GM21515 (cell line): Measurements from ENCODE around the gene ZNF329.
A peak's percentile ranks its signal among the peaks of the same experiment; 100 is the strongest.

Source experiments
- ATAC-seq: cut with Tn5 transposase; IDR thresholded peaks from one replicate; pipeline ENCODE4 v1.9.1; 2021; ENCODE audit not compliant: unreplicated experiment

ZNF329 gene

GRCh38 chr19:58118979-58119733, 31.4 kb downstream of the ZNF329 start:
- no peak for ATAC-seq

GRCh38 chr19:58117841-58118575, 32.6 kb downstream of the ZNF329 start:
- ATAC-seq, result no peak

GRCh38 chr19:58108546-58108817, 42.1 kb downstream of the ZNF329 start:
- no peak for ATAC-seq

DNA sequence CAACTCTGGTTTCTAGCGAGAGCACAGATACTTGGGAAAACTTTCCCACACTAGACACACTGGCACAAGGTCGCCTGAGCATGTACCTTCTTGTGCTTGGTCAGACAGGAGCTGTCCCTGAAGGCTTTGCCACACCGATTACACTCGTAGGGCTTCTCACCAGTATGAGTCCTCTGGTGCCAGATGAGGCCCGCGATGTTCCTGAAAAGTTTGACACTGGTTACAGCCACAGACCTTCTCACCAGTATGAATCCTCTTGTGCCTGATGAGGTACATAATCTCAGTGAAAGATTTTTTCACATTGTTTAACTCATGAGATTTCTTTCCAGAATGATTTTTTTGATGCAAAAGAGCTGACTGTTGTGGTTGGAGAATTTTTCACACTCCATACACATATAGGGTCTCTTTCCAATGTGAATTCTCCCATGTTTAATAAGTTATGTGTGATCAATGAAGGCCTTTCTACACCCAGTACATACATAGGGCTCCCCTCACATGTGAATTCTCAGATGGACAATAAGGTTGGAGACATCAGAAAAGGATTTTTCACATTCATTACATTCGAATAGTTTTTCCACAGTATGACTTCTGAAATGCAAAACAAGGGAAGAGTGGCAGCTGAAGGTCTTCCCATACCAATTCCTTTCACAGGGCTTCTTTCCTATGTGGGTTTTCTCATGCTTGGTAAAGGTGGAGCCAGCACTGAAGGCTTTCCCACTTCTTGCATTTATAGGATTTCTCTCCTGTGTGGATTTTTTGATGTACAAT, 42.6 kb downstream of the ZNF329 start:
- ATAC-seq, result no peak

GRCh38 chr19:58098682-58098998, 51.9 kb downstream of the ZNF329 start:
- no peak for ATAC-seq

GRCh38 chr19:58097781-58098681, 52.6 kb downstream of the ZNF329 start, which contains the start of gene ZSCAN18:
Gene ZSCAN18 (minus strand): TSS chr19:58098231. CDS start chr19:58090267, 7,964 bp downstream.
- peak; percentile 77 for ATAC-seq

DNA sequence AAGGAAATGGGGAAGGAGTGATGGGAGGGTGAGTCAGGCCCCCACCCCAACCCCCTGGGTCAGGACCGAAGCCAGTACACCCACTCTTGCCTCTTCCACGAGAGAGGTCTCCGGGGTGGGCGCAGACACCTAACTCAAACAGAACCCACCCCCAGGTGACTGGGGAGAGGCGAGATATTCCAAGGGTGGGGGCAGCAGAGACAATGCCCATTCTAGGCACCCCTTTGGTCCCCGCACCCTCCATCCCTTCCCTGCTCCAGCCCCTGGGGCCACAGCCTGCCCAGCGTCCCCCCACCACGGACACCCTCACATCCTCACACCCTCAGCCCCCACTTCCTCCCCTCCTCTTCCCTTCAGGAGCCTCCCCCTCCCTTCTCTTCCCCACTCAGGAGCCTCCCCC, 53.2 kb downstream of the ZNF329 start:
- no peak for ATAC-seq

- ATAC-seq, result no peak
These were observed 53.7 kb downstream of the ZNF329 start for GRCh38 chr19:58096884-58097283.

DNA sequence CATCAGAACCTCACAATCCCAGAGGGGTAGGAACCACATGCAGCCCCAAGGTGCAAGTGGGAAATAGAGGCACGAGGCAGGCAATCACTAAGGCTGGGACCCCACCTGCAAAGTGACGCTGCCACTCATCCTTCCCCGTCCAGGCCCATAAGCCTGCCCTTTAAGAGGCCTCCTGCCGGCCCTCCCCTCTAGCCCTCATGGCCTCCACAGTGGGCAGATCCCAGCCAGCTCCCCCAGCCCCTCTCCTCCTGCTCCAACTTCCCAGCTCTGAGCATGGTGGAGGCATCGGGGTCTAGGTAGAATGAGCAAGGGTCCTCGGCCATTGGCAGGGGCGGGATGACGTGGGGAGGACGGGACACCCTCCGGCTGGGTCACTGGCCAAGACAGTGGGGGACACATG, 55.3 kb downstream of the ZNF329 start:
- ATAC-seq, result no peak

DNA sequence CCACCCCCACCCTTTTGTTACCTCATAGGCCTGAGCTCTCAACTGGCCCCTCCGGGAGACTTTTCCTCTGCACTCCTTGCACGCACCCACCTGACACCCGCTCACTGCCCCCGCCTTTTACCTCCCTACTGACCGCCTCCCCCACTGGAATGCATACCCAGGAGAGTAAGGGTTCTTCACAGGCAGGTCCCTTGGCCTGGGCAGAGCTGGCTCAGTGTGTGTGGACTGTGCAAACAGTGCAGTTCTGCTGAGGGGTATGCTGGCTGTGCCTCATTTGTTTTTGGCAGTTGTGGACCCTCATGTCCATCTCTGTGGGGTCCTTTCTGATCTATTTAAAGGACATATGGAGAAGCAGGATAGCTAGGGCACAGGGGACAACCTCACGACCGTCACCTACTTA, 57.5 kb downstream of the ZNF329 start:
- no peak for ATAC-seq

DNA sequence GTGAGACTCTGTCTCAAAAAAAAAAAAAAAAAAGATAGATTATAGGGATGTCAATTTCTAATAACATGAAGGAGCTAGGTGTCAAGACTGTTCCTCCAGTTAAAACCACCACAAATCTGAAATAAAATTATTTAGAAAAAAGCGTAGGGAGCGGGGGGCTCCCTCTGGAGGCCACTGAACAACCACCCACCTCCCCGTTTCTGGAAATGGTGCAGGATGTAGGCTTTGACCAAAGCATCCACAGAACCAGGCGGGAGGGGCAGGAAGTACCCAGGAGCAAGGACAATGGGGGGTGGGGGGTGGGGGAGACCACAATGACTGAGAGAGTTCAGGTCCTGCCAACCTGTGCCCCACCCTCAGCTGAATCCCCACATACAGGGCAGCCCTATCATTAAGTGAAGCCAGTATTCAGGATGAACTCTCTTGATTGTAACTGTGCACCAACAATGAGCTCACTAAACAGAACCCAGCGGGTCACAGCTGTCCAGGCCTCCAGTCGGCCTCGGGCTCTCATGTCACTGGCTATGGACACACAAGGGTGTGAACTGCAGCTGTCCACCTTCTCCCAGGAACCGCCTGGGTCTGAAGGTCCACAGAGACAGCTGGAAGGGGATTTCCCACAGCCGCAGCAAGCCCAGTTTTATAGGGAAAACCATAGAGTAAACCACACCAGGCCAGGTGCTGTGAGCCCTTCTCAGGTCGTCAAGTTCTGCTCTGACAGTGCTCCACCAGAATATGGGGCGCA, 59.2 kb downstream of the ZNF329 start:
- no peak for ATAC-seq

DNA sequence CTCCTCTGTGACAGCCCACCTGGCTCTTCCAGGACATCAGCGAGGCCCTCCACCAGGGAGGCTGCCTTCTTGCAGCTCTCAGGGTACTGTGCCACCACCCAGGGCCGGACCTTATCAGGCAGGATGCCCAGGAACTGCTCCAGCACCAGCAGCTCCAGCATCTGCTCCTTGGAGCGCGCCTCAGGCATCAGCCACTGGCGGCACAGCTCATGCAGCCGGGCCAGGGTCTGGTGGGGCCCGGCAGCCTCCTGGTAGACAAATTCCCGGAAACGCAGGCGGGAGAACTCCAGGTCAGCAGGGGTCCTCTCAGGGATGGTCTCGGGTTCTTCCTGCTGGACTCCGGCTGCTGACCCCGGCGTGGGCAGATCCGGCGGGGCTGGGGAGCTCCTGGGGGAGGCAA, 60.7 kb downstream of the ZNF329 start:
- ATAC-seq, result no peak

- ATAC-seq, result no peak
These were observed 62.0 kb downstream of the ZNF329 start for GRCh38 chr19:58088521-58089052.

- ATAC-seq, result no peak
These were observed 63.5 kb downstream of the ZNF329 start for GRCh38 chr19:58086825-58087710.

- no peak for ATAC-seq
These were observed 65.2 kb downstream of the ZNF329 start for GRCh38 chr19:58085348-58085875.

DNA sequence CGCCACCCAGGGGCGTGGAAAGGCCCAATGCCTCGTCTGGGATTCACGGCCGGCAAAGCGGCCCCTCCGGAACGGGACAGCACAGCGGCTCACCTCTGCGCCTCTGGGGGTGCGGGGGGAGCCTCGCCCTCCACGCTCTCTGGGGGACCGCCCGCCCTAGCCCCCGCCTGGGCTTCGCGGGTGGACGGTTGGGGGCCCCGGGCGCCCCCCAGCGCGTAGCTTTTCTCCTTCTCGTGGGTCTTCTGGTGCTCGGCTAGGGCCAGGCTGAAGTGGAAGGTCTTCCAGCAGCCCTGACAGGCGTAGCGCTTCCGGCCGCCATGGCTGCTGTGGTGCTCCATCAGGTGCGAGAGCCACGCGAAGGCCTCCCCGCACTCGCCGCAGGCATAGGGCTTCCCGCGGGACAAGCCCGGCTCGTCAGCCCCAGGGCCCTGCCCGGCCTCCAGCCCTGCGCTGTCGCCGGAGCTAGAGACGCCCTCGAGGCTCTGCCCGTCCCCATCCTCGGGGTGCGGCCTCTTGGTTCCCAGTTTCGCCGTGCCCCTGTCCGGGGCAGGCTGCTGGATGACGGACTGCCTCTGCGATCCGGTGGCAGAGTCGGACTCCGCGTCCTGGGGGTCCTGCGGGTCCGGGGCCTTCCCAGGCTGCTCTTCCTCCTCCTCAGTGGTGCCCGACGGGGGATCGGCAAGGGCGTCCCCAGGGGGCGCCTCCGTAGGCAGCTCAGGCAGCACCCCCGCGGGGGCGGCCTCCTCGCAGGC, 65.8 kb downstream of the ZNF329 start:
- ATAC-seq, result no peak

DNA sequence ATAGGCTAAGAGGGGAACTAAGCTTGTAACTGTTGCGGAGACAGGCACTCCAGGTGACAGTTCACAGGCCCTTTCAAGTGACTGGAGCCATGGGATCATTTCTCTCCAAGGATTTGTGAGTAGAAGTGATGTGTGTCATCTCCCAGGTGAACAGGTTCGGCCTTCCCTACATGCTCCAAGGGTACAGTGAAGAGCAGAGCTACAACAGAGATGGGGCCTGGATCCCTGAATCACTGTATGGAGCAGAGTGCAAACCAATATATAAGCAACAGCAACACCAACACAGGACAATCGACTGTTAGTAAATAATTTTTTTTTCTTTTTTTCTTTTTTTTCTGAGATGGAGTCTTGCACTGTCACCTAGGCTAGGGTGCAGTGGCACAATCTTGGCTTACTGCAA, 67.6 kb downstream of the ZNF329 start:
- ATAC-seq, result no peak

DNA sequence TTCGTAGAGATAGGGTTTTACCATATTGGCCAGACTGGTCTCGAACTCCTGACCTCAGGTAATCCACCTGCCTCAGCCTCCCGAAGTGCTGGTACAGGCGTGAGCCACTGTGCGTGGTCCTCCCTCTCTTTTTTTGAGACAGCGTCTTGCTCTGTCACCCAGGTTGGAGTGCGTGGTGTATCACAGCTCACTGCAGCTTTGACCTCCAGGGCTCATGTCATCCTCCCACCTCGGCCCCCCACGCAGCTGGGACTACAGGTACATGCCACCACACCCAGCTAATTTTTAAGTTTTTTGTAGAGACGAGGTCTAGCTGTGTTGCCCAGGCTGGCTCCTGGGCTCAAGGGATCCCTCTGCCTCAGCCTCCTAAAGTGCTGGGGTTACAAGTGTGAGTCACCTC, 70.8 kb downstream of the ZNF329 start:
- ATAC-seq, result no peak
